ENCODE data around the gene METTL2B.

- TF ChIP-seq POLR2A (IDR thresholded peaks at IDR 0.05; ENCODE audit: low read length) (no peak), GATA1 (IDR thresholded peaks at IDR 0.05; ENCODE audit: low read depth, low read length) (no peak)
Observed at GRCh38 chr7:128434413-128435326, 41.9 kb upstream of the METTL2B start.

Measured in erythroblast (primary cell).